ENCODE data around the gene PURA. TPM values are rescaled to one million over a fixed set of nuclear protein-coding genes. Genes with fewer than 3 reads are reported as not detected.

Gene PURA
- total and polyA plus RNA-seq, 12 donors: 3.2 to 27.7 (median 24.2) TPM

DNA sequence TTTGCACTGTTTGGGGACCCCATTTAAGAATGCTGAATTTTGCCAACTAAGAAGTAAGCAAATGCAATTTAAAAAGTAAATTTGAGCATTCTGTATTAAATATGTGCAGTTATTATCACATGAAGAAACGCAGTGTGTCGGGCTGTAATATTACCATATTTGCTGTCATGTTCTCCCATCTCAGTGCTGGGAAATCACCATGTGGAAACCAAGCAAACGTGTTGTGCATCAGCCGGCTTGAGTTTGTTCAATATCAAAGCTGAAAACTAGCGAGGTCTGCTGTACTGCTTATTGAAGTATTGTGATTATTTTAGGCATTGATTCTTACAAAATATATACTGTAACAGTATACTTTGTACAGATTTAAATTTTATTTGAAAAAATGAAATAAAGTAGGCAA lies 14.5 kb downstream of the PURA start:
- WGBS, 2 donors: 91 to 92% methylated on average over 5 of the region's 5 CpGs
- Histone ChIP-seq H3K9me3 (no peaks in the 10 kb centered on the region), H3K27ac (no peak overlapping the region), H3K4me1 (peaks cover 6 to 46% (median 36%) of the 10 kb centered on the region in 9 donors), H3K36me3 (no peaks in the 10 kb centered on the region), H3K27me3 (no peaks in the 10 kb centered on the region), H3K4me3 (no peak overlapping the region)
- DNase-seq (no peak), ATAC-seq (no peak)
- no peak for TF ChIP-seq CTCF (IDR thresholded peaks at IDR 0.05)
- intact Hi-C loops (cut with DNase I): loop anchor here in 1 of 10 donors (1.0 kb wide), 1 partner anchor 10 kb away; no protein-coding TSS in a partner anchor

DNA sequence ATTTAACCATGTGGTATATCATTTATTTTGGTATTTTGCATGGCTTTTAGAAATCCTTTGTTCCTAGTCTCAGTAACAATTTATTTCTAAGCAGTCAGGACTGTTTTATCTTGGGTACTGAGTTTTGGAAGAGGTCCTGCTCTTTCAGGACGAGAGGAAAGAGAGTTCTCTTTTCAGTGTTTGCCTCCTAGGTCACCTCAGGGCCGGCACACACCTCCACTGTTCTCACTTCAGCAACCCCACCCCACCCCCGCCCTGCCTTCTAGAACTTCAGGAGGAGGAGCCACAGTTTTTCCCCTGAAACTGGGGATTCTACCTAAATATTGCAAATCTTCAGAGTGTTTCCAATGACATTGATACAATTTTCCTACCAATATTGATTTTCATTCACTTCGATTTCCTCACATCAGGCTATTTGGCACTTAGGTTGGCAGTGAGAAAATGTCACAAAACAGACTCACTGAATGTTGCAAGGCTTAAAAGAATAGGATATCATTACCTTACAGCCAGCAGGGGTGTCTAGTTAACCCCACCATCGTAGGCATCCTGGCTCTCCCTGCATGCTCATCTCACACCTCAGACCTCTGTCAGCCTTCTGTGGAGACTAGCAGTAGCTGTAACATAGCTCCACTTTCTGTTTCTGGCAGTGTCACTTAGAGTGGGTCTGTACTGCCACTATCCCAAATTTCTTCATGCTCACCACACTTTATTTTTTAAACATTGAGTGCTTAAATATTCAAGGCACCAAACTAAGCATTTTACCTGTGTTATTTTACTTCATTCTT lies 17.2 kb downstream of the PURA start:
- peaks cover 3 to 44% (median 28%) of the 10 kb centered on the region in 9 donors for H3K4me1 ChIP-seq
- DNase-seq (no peak), ATAC-seq (no peak)
- no peaks in the 10 kb centered on the region for H3K9me3 ChIP-seq
- no peaks in the 10 kb centered on the region for H3K27me3 ChIP-seq
- peak overlapping the region in 1 of 10 donors; percentile 10 for H3K27ac ChIP-seq
- WGBS, 2 donors: 70 to 72% methylated on average over 5 of the region's 5 CpGs
- intact Hi-C loops (cut with DNase I): no loop called here
- no peak overlapping the region for H3K4me3 ChIP-seq
- TF ChIP-seq CTCF (IDR thresholded peaks at IDR 0.05): no peak
- no peaks in the 10 kb centered on the region for H3K36me3 ChIP-seq

GRCh38 chr5:140131967-140132409 lies 18.1 kb downstream of the PURA start:
- H3K4me3 ChIP-seq: no peak overlapping the region
- DNase-seq (no peak), ATAC-seq (peak in 7 of 8 donors; percentile 47 to 86 (median 72))
- 50 to 66% methylated on average over 3 of the region's 3 CpGs for WGBS, 2 donors
- peak overlapping the region in 4 of 10 donors; percentile 10 to 37 (median 26) for H3K27ac ChIP-seq
- H3K9me3 ChIP-seq: no peaks in the 10 kb centered on the region
- no peak for TF ChIP-seq CTCF (IDR thresholded peaks at IDR 0.05)
- peaks cover 3 to 44% (median 28%) of the 10 kb centered on the region in 9 donors for H3K4me1 ChIP-seq
- intact Hi-C loops (cut with DNase I): no loop called here
- H3K36me3 ChIP-seq: no peaks in the 10 kb centered on the region
- H3K27me3 ChIP-seq: no peaks in the 10 kb centered on the region

DNA sequence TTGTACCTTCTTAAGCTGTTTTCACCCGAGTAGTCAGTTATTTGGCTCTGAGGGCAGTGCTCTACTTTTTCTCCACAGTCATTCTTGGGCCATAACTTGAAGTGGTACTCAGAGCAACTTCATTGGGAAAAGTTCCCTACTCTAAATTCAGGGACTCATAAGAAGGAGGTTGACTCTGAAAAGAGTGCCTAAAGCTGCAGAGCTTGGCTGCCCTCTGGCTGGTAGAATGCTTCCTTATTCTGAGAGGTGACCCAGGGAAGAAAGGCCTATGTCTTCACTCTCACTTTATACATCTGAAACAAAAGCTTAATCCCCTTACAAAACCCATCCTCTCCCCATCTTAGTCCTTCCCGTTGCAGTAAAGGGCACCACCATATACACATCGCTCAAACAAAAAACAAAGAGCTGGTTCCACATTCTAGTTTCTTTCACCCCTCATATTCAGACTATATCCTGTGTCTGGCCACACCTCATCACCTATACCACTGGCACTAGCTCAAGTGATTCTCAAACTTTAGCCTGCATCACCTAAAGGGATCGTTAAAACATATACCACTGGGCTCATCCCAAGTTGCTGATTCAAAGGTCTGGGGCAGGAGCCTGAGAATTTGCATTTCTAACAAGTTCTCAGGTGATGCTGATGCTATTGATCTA lies 19.7 kb downstream of the PURA start:
- no peaks in the 10 kb centered on the region for H3K9me3 ChIP-seq
- 85 to 90% methylated on average over 4 of the region's 4 CpGs for WGBS, 2 donors
- no peak overlapping the region for H3K4me3 ChIP-seq
- H3K4me1 ChIP-seq: peaks cover 3 to 44% (median 26%) of the 10 kb centered on the region in 9 donors
- H3K27me3 ChIP-seq: no peaks in the 10 kb centered on the region
- intact Hi-C loops (cut with DNase I): no loop called here
- DNase-seq (no peak), ATAC-seq (no peak)
- no peaks in the 10 kb centered on the region for H3K36me3 ChIP-seq
- TF ChIP-seq CTCF (IDR thresholded peaks at IDR 0.05): no peak
- H3K27ac ChIP-seq: no peak overlapping the region
